MM.1S (cell line): ENCODE data around the gene TCF7L2.

Experiments used
- DNase-seq: peaks from one replicate; pipeline ENCODE4 v3.0.0-alpha.2; 2015
- H2AFZ ChIP-seq: fragments of 300-600 bp; sonication (generic); 2 replicates; pipeline ENCODE4 v1.6.0; 2016; ENCODE audit warnings: antibody characterized with exemption, low read length
- H3F3A ChIP-seq: fragments of 300-600 bp; sonication (generic); 2 replicates; pipeline ENCODE4 v1.6.1; 2016; ENCODE audit warnings: mild to moderate bottlenecking, antibody characterized with exemption, low read length, moderate library complexity, mixed read lengths; ENCODE audit not compliant: insufficient read depth
- H3K27ac ChIP-seq: fragments of 300-600 bp; sonication (generic); 2 replicates; pipeline ENCODE4 v1.5.1; 2016; ENCODE audit warnings: mild to moderate bottlenecking, low read length
- H3K27me3 ChIP-seq: fragments of 300-600 bp; sonication (generic); replicated peaks from 2 replicates; pipeline ENCODE4 v1.6.0; 2016; ENCODE audit warnings: low read length; ENCODE audit not compliant: insufficient read depth
- H3K36me3 ChIP-seq: fragments of 300-600 bp; sonication (generic); replicated peaks from 2 replicates; pipeline ENCODE4 v1.6.1; 2016; ENCODE audit warnings: mild to moderate bottlenecking, low read length, mixed read lengths; ENCODE audit not compliant: insufficient read depth
- H3K4me1 ChIP-seq: fragments of 300-600 bp; sonication (generic); 2 replicates; pipeline ENCODE4 v1.6.1; 2016; ENCODE audit warnings: low read length, mixed read lengths
- H3K4me2 ChIP-seq: fragments of 300-600 bp; sonication (generic); 2 replicates; pipeline ENCODE4 v1.6.0; 2016; ENCODE audit warnings: low read depth, low read length
- H3K4me3 ChIP-seq: fragments of 300-600 bp; sonication (generic); 2 replicates; pipeline ENCODE4 v1.5.1; 2016; ENCODE audit warnings: low read length, mixed read lengths
- H3K79me2 ChIP-seq: fragments of 300-600 bp; sonication (generic); 2 replicates; pipeline ENCODE4 v1.6.1; 2016; ENCODE audit warnings: mixed run types, low read length, mixed read lengths
- H3K9ac ChIP-seq: fragments of 300-600 bp; sonication (generic); 2 replicates; pipeline ENCODE4 v1.6.1; 2016; ENCODE audit warnings: low read length, mixed read lengths
- H3K9me2 ChIP-seq: fragments of 300-600 bp; sonication (generic); replicated peaks from 2 replicates; pipeline ENCODE4 v1.6.1; 2016; ENCODE audit warnings: mild to moderate bottlenecking, low read length, mixed read lengths; ENCODE audit not compliant: insufficient read depth
- H3K9me3 ChIP-seq: fragments of 300-600 bp; sonication (generic); replicated peaks from 2 replicates; pipeline ENCODE4 v1.6.1; 2016; ENCODE audit warnings: mild to moderate bottlenecking, low read length, mixed read lengths; ENCODE audit not compliant: insufficient read depth
- H4K20me1 ChIP-seq: fragments of 300-600 bp; sonication (generic); 2 replicates; pipeline ENCODE4 v1.6.1; 2016; ENCODE audit warnings: mild to moderate bottlenecking, low read length, moderate library complexity, mixed read lengths; ENCODE audit not compliant: insufficient read depth
- EZH2 ChIP-seq: fragments of 300-600 bp; sonication (generic); optimal IDR thresholded peaks from 2 replicates; pipeline ENCODE3; 2017; ENCODE audit warnings: low read depth, mild to moderate bottlenecking, antibody characterized with exemption, low read length, mixed read lengths
- EZH2phosphoT487 ChIP-seq: fragments of 300-600 bp; sonication (generic); IDR thresholded peaks from 2 replicates; pipeline ENCODE4 v1.6.1; 2018; ENCODE audit warnings: antibody characterized with exemption, low read length
- TF ChIP-seq, protein P1 (sequence below): fragments of 300-600 bp; sonication (generic); IDR thresholded peaks from 2 replicates; pipeline ENCODE4 v1.5.1; 2016; ENCODE audit warnings: antibody characterized with exemption, low read length, mixed read lengths

The TCF7L2 gene

DNA sequence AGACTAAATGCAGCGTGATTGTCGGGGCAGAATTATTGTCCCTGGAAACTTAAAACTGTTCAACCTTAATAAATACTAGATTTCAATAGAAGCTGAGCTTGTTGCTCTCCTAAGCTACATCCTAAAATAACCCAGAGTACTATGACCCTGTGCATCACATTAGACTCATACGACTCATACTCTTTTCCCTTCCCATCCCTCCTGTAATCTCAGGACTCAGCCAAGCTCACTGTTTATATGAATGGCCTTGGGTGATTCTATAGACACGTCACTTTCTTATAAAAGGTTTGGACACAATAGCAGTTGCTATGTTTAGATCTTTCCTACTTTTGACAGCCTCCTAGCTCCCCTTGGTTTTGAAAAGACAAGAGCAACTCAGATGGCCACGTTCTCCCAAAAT lies 17.2 kb downstream of the TCF7L2 start:
- no peaks in the 10 kb centered on the region for H3K9me3 ChIP-seq
- no peaks in the 10 kb centered on the region for H3K4me1 ChIP-seq
- H3K4me2 ChIP-seq, result no peak overlapping the region
- no peaks in the 10 kb centered on the region for H4K20me1 ChIP-seq
- H3F3A ChIP-seq, result no peaks in the 10 kb centered on the region
- no peak overlapping the region for H2AFZ ChIP-seq
- H3K79me2 ChIP-seq, result no peaks in the 10 kb centered on the region
- no peaks in the 10 kb centered on the region for H3K9me2 ChIP-seq
- no peak for DNase-seq
- H3K27me3 ChIP-seq, result peaks cover 89% of the 10 kb centered on the region
- H3K4me3 ChIP-seq, result no peak overlapping the region
- no peaks in the 10 kb centered on the region for H3K36me3 ChIP-seq
- no peak overlapping the region for H3K9ac ChIP-seq
- H3K27ac ChIP-seq, result no peak overlapping the region
- TF ChIP-seq, protein P1, sequence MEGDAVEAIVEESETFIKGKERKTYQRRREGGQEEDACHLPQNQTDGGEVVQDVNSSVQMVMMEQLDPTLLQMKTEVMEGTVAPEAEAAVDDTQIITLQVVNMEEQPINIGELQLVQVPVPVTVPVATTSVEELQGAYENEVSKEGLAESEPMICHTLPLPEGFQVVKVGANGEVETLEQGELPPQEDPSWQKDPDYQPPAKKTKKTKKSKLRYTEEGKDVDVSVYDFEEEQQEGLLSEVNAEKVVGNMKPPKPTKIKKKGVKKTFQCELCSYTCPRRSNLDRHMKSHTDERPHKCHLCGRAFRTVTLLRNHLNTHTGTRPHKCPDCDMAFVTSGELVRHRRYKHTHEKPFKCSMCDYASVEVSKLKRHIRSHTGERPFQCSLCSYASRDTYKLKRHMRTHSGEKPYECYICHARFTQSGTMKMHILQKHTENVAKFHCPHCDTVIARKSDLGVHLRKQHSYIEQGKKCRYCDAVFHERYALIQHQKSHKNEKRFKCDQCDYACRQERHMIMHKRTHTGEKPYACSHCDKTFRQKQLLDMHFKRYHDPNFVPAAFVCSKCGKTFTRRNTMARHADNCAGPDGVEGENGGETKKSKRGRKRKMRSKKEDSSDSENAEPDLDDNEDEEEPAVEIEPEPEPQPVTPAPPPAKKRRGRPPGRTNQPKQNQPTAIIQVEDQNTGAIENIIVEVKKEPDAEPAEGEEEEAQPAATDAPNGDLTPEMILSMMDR, result no peak
- TF ChIP-seq EZH2 (no peak), EZH2phosphoT487 (no peak)

DNA sequence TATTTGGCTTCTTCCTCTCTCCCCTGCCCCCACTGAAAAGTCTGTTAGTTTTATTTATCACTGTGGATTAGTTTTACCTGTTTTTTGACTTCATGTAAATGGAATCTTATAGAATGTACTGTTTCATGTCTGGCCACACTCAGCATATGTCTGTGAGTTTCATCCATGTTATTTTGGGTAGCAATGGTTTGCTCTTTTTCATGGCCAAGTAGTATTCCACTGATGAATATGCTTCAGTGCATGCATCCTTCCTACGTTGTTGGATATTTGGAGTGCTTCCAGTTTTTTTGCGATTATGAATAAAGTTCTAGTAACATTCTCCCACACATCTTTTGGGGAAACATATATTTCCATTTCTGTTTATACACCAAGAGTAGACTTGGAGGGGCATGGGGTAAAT lies 19.1 kb downstream of the TCF7L2 start:
- Histone ChIP-seq H3K36me3 (no peaks in the 10 kb centered on the region), H3K9ac (no peak overlapping the region), H3K4me3 (no peak overlapping the region), H3K9me2 (no peaks in the 10 kb centered on the region), H3K4me2 (no peak overlapping the region), H3K4me1 (no peaks in the 10 kb centered on the region), H3K9me3 (no peaks in the 10 kb centered on the region), H3F3A (no peaks in the 10 kb centered on the region), H2AFZ (no peak overlapping the region), H3K79me2 (no peaks in the 10 kb centered on the region), H4K20me1 (no peaks in the 10 kb centered on the region), H3K27ac (no peak overlapping the region), H3K27me3 (peaks cover 89% of the 10 kb centered on the region)
- DNase-seq, result no peak
- TF ChIP-seq EZH2 (no peak), EZH2phosphoT487 (no peak)
- TF ChIP-seq, protein P1, result no peak

DNA sequence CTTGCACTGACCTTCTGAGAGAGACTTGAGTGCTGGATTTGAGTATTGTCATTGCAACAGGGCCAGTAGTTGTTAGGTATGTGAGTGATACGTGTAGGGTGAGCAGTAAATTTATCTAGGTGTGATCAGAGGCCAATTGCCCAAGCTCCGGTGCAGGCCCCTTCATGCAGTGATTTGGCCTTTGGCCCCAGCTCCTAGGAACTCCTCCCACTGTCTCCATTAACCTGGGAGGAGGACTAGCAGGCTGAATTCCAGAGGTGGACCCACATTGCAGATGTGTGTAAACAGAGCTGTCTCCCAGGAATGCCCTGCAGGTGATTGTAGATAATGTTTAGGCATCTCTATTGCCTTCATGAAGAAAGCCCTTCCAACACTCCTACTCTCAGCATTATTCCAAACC lies 19.5 kb downstream of the TCF7L2 start:
- Histone ChIP-seq H3K27me3 (peaks cover 90% of the 10 kb centered on the region), H3K27ac (no peak overlapping the region), H3F3A (no peaks in the 10 kb centered on the region), H3K79me2 (no peaks in the 10 kb centered on the region), H3K9ac (no peak overlapping the region), H3K4me3 (no peak overlapping the region), H3K4me2 (no peak overlapping the region), H3K9me3 (no peaks in the 10 kb centered on the region), H4K20me1 (no peaks in the 10 kb centered on the region), H2AFZ (no peak overlapping the region), H3K4me1 (no peaks in the 10 kb centered on the region), H3K9me2 (no peaks in the 10 kb centered on the region), H3K36me3 (no peaks in the 10 kb centered on the region)
- DNase-seq, result no peak
- no peak for TF ChIP-seq EZH2phosphoT487
- TF ChIP-seq EZH2, result no peak
- TF ChIP-seq, protein P1, result no peak
